Glomerular endothelial cell (primary cell): ENCODE data around the gene PKP1. TPM values are rescaled to one million over a fixed set of nuclear protein-coding genes. Genes with fewer than 3 reads are reported as not detected.

Experiments used
- DNase-seq: peaks from one replicate; pipeline ENCODE4 v3.0.0-alpha.2; 2011; ENCODE audit warnings: low read depth, low spot score; ENCODE audit errors: extremely low read depth
- total RNA-seq: library from RNA; depleted of rRNA; stranded (reverse); fragments of >200 nt; gene quantifications from 2 replicates; pipeline ENCODE4 v1.2.3, GENCODE V29; 2015

PKP1 gene
- total RNA-seq, 1 donor from 2014 or later: 0.47 TPM

GRCh38 chr1:201277441-201277840, 5.9 kb upstream of the PKP1 start:
- DNase-seq: no peak

GRCh38 chr1:201279313-201279712, 4.0 kb upstream of the PKP1 start:
- DNase-seq: no peak

- DNase-seq: no peak
Measured at GRCh38 chr1:201280884-201281283, 2.4 kb upstream of the PKP1 start.

- no peak for DNase-seq
Measured at GRCh38 chr1:201281573-201281972, 1.7 kb upstream of the PKP1 start.

GRCh38 chr1:201282216-201282615, 1.1 kb upstream of the PKP1 start:
- no peak for DNase-seq

- DNase-seq: no peak
Measured at GRCh38 chr1:201283836-201284553, 689 bp downstream of the PKP1 start.

GRCh38 chr1:201284636-201285035, 1.3 kb downstream of the PKP1 start:
- no peak for DNase-seq

- DNase-seq: no peak
Measured at GRCh38 chr1:201285846-201286245, 2.5 kb downstream of the PKP1 start.

GRCh38 chr1:201286445-201286844, 3.1 kb downstream of the PKP1 start:
- DNase-seq: no peak

- no peak for DNase-seq
Measured at GRCh38 chr1:201288007-201288406, 4.7 kb downstream of the PKP1 start.

- DNase-seq: no peak
Measured at GRCh38 chr1:201288765-201289164, 5.5 kb downstream of the PKP1 start.

GRCh38 chr1:201290551-201290950, 7.2 kb downstream of the PKP1 start:
- no peak for DNase-seq

GRCh38 chr1:201291916-201292315, 8.6 kb downstream of the PKP1 start:
- DNase-seq: no peak

- DNase-seq: no peak
Measured at GRCh38 chr1:201294876-201295275, 11.6 kb downstream of the PKP1 start.

GRCh38 chr1:201295346-201295745, 12.0 kb downstream of the PKP1 start:
- no peak for DNase-seq

GRCh38 chr1:201295861-201296260, 12.6 kb downstream of the PKP1 start:
- no peak for DNase-seq

GRCh38 chr1:201296352-201296751, 13.0 kb downstream of the PKP1 start:
- DNase-seq: no peak

- DNase-seq: no peak
Measured at GRCh38 chr1:201298396-201299381, 15.4 kb downstream of the PKP1 start.

- no peak for DNase-seq
Measured at GRCh38 chr1:201299968-201300367, 16.7 kb downstream of the PKP1 start.

- no peak for DNase-seq
Measured at GRCh38 chr1:201300641-201301040, 17.3 kb downstream of the PKP1 start.

- DNase-seq: no peak
Measured at GRCh38 chr1:201302163-201303152, 19.2 kb downstream of the PKP1 start.
